ENCODE measurements around the gene AARSD1. TPM values are rescaled to one million over a fixed set of nuclear protein-coding genes. Genes with fewer than 3 reads are reported as not detected.

Gene AARSD1
- polyA plus RNA-seq, 6 donors from 2014 or later: 34.4 to 58.3 (median 41.2) TPM

DNA sequence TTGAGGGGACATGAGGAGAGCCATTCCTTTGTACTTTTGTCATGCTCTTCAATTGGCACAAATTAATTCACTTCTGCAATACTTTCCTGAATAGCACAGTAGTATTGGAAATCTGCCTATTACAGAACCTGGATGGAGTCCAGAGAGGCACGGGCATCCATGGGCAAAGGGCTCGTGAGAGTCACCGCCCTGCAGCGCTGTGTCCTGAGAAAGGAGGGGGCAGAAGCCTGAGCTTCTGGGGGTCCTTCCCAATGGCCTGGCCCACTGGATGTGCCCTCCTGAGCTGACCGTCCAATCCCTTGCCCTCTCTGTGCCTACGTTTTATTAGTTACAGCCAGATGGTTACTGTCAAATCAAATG is 60.2 kb downstream of the AARSD1 start:
- DNase-seq: no peak
- H3K4me3 Mint-ChIP-seq: no peak overlapping the region
- no peak overlapping the region for H3K27ac Mint-ChIP-seq
- H3K27me3 Mint-ChIP-seq: peaks cover 3 to 25% (median 10%) of the 10 kb centered on the region in 3 donors
- peaks cover 0 to 18% (median 8%) of the 10 kb centered on the region in 3 donors for H3K4me1 Mint-ChIP-seq
- no peaks in the 10 kb centered on the region for H3K36me3 Mint-ChIP-seq
- ATAC-seq (ENCODE audit: low read depth in 2 of 2): no peak
- H3K9me3 Mint-ChIP-seq: no peaks in the 10 kb centered on the region

DNA sequence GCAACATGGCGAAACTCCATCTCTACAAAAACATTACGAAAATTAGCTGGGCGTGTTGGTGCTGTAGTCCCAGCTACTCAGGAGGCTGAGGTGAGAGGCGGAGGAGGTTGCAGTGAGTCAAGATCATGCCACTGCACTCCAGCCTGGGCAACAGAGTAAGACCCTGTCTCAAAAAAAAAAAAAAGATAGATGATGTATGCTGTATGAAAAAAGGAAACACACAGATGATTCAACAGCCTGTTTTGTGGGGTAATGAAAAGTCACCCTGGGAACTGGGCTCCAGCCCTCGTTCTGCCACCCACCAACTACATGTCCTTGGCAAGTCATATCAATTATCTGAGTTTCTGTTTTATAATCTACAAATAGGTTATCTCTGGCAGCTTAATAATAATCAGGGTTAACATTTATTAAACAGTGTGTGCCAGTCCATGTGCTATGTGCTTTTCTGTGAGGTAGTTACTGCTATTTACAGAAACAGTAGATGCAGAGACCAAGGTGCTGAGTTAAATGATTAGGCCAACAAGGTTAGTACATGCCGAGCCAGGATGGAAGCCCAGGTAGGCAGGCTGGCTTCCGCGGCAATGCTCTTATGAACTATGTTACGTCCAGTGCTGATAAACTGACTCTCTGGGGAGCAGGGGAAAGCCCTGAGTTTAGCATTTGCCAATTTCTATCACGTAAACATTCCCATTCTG is 62.6 kb downstream of the AARSD1 start:
- DNase-seq (no peak), ATAC-seq (ENCODE audit: low read depth in 2 of 2) (no peak)
- peaks cover 8 to 30% (median 17%) of the 10 kb centered on the region in 3 donors for H3K27me3 Mint-ChIP-seq
- peaks cover 0 to under 1% (median 0%) of the 10 kb centered on the region in 3 donors for H3K4me1 Mint-ChIP-seq
- H3K36me3 Mint-ChIP-seq: no peaks in the 10 kb centered on the region
- H3K9me3 Mint-ChIP-seq: no peaks in the 10 kb centered on the region
- H3K27ac Mint-ChIP-seq: peak overlapping the region in 1 of 6 donors; percentile 53
- H3K4me3 Mint-ChIP-seq: no peak overlapping the region

Other genes starting within 250 kb of the AARSD1 start
- gene EZH1, start 219.4 kb downstream of the AARSD1 start, polyA plus RNA-seq (ENCODE audit: low read depth in 6 of 6): 10 to 100 TPM in 5 of 6 donors, 1 to 10 TPM in 1; 8.2 to 63.4 (median 47.3) TPM
- not detected for gene RAMP2, start 203.2 kb downstream of the AARSD1 start, polyA plus RNA-seq (ENCODE audit: low read depth in 6 of 6)
- gene VPS25, start 191.0 kb downstream of the AARSD1 start, polyA plus RNA-seq (ENCODE audit: low read depth in 6 of 6): 10 to 100 TPM; 44.3 to 61.0 (median 56.5) TPM
- gene WNK4, start 183.8 kb downstream of the AARSD1 start, polyA plus RNA-seq (ENCODE audit: low read depth in 6 of 6): under 1 TPM in 1 of 6 donors, not detected in 5; 0.10 TPM
- gene COA3, start 165.8 kb downstream of the AARSD1 start, polyA plus RNA-seq (ENCODE audit: low read depth in 6 of 6): 100 to 1,000 TPM; 117 to 157 (median 133) TPM
- under 1 TPM in 5 of 6 donors, not detected in 1; 0.17 to 0.74 (median 0.70) TPM for gene CNTD1, start 165.6 kb downstream of the AARSD1 start, polyA plus RNA-seq (ENCODE audit: low read depth in 6 of 6)
- gene BECN1, start 140.2 kb downstream of the AARSD1 start, polyA plus RNA-seq (ENCODE audit: low read depth in 6 of 6): 100 to 1,000 TPM; 136 to 212 (median 150) TPM
- 100 to 1,000 TPM in 5 of 6 donors, 10 to 100 TPM in 1; 92.2 to 148 (median 115) TPM for gene PSME3, start 131.1 kb downstream of the AARSD1 start, polyA plus RNA-seq (ENCODE audit: low read depth in 6 of 6)
- gene AOC2, start 119.9 kb downstream of the AARSD1 start, polyA plus RNA-seq (ENCODE audit: low read depth in 6 of 6): under 1 TPM in 2 of 6 donors, not detected in 4; 0.24 to 0.43 TPM
- gene AOC3, start 113.3 kb downstream of the AARSD1 start, polyA plus RNA-seq (ENCODE audit: low read depth in 6 of 6): not detected
- not detected for gene G6PC1, start 63.7 kb downstream of the AARSD1 start, polyA plus RNA-seq (ENCODE audit: low read depth in 6 of 6)
- under 1 TPM in 3 of 6 donors, not detected in 3; 0.33 to 0.47 (median 0.45) TPM for gene PTGES3L, start 15.6 kb upstream of the AARSD1 start, polyA plus RNA-seq (ENCODE audit: low read depth in 6 of 6)
- 10 to 100 TPM; 15.3 to 39.6 (median 26.2) TPM for gene RUNDC1, start 16.1 kb upstream of the AARSD1 start, polyA plus RNA-seq (ENCODE audit: low read depth in 6 of 6)
- gene RPL27, start 34.0 kb upstream of the AARSD1 start, polyA plus RNA-seq (ENCODE audit: low read depth in 6 of 6): 1,000 to 10,000 TPM; 1,305 to 2,435 (median 1,972) TPM
- gene IFI35, start 42.3 kb upstream of the AARSD1 start, polyA plus RNA-seq (ENCODE audit: low read depth in 6 of 6): 10 to 100 TPM; 47.6 to 83.6 (median 59.1) TPM
- 10 to 100 TPM; 63.2 to 76.5 (median 74.6) TPM for gene VAT1, start 57.9 kb upstream of the AARSD1 start, polyA plus RNA-seq (ENCODE audit: low read depth in 6 of 6)
- under 1 TPM in 5 of 6 donors, not detected in 1; 0.11 to 0.30 (median 0.22) TPM for gene RND2, start 60.8 kb upstream of the AARSD1 start, polyA plus RNA-seq (ENCODE audit: low read depth in 6 of 6)
- 1 to 10 TPM in 5 of 6 donors, under 1 TPM in 1; 0.14 to 4.7 (median 3.5) TPM for gene BRCA1, start 160.9 kb upstream of the AARSD1 start, polyA plus RNA-seq (ENCODE audit: low read depth in 6 of 6)
- 10 to 100 TPM; 42.9 to 55.5 (median 49.9) TPM for gene NBR1, start 206.8 kb upstream of the AARSD1 start, polyA plus RNA-seq (ENCODE audit: low read depth in 6 of 6)
- gene TMEM106A, start 247.4 kb upstream of the AARSD1 start, polyA plus RNA-seq (ENCODE audit: low read depth in 6 of 6): 10 to 100 TPM in 4 of 6 donors, 1 to 10 TPM in 2; 9.1 to 18.2 (median 12.0) TPM